GM20000 (cell line): ENCODE data around the gene SLC25A23.
A peak's percentile ranks its signal among the peaks of the same experiment; 100 is the strongest.

Source experiments
- DNase-seq: peaks from one replicate; pipeline ENCODE4 v3.0.0; 2012; ENCODE audit warnings: low spot score
- CTCF ChIP-seq: IDR thresholded peaks from 2 replicates; pipeline ENCODE4 v1.5.1; 2012; ENCODE audit warnings: mild to moderate bottlenecking, control low read depth; ENCODE audit errors: extremely low read depth, missing control alignments

The SLC25A23 gene

GRCh38 chr19:6498294-6499036, 38.9 kb upstream of the SLC25A23 start:
- no peak for TF ChIP-seq CTCF
- peak; percentile 20 for DNase-seq

GRCh38 chr19:6495947-6496346, 36.4 kb upstream of the SLC25A23 start:
- no peak for TF ChIP-seq CTCF
- DNase-seq = peak; percentile 4

GRCh38 chr19:6494438-6495036, 34.9 kb upstream of the SLC25A23 start:
- no peak for TF ChIP-seq CTCF
- DNase-seq = no peak

- no peak for TF ChIP-seq CTCF
- DNase-seq = peak; percentile 2
These were observed 32.4 kb upstream of the SLC25A23 start for GRCh38 chr19:6491802-6492592.

- no peak for DNase-seq
- TF ChIP-seq CTCF = no peak
These were observed 30.5 kb upstream of the SLC25A23 start for GRCh38 chr19:6490134-6490533.

- DNase-seq = peak; percentile 83
- no peak for TF ChIP-seq CTCF
These were observed 29.9 kb upstream of the SLC25A23 start for GRCh38 chr19:6489278-6490061.
